PFSK-1 (cell line): ENCODE data around the gene TMIGD1.

Experiments
- POLR2AphosphoS5 ChIP-seq: IDR thresholded peaks from 2 replicates; pipeline ENCODE4 v1.6.1; 2012; ENCODE audit warnings: low read depth, mild to moderate bottlenecking, control low read depth, low read length, moderate library complexity
- REST ChIP-seq, 2 experiments: IDR thresholded peaks; 2 replicates each; pipeline versions ENCODE4 v1.6.1 to v1.8.0; 2011 to 2012; ENCODE audit warnings: low read depth in 2 of 2, low read length in 2 of 2, control low read depth in 1 of 2, inconsistent platforms in 1 of 2, mild to moderate bottlenecking in 1 of 2, moderate library complexity in 1 of 2; ENCODE audit not compliant: insufficient read depth in 1 of 2
- SIN3A ChIP-seq: IDR thresholded peaks from 2 replicates; pipeline ENCODE4 v1.6.1; 2012; ENCODE audit warnings: mild to moderate bottlenecking, low read length, moderate library complexity, borderline replicate concordance; ENCODE audit not compliant: insufficient read depth
- TAF1 ChIP-seq: IDR thresholded peaks from 2 replicates; pipeline ENCODE4 v1.6.1; 2012; ENCODE audit warnings: low read length, control low read depth, borderline replicate concordance; ENCODE audit not compliant: insufficient read depth

GRCh38 chr17:30299000-30299399 is 34.9 kb downstream of the TMIGD1 start:
- no peak for TF ChIP-seq TAF1
- no peak for TF ChIP-seq REST (IDR thresholded peaks at IDR 0.05; ENCODE audit: insufficient read depth in 1 of 2, low read depth in 2 of 2, low read length in 2 of 2)
- TF ChIP-seq POLR2AphosphoS5 = no peak
- no peak for TF ChIP-seq SIN3A
